GM06990 (cell line): ENCODE measurements around the gene ADAM10.

Source experiments
- DNase-seq: peaks from one replicate; pipeline ENCODE4 v3.0.0-alpha.2; 2011; ENCODE audit not compliant: insufficient read length; ENCODE audit errors: extremely low read depth
- H3K27me3 ChIP-seq: replicated peaks from 2 replicates; pipeline ENCODE4 v1.6.0; 2011; ENCODE audit warnings: low read length; ENCODE audit not compliant: control insufficient read depth, insufficient read depth
- H3K36me3 ChIP-seq: 2 replicates; pipeline ENCODE4 v1.5.1; 2011; ENCODE audit warnings: low read length; ENCODE audit not compliant: control insufficient read depth, insufficient read depth
- H3K4me3 ChIP-seq: replicated peaks from 2 replicates; pipeline ENCODE4 v1.5.1; 2011; ENCODE audit warnings: low read depth, mild to moderate bottlenecking, control low read depth, low read length
- CTCF ChIP-seq: IDR thresholded peaks from 2 replicates; pipeline ENCODE4 v1.5.1; 2011; ENCODE audit warnings: low read length, control low read depth, mild to moderate bottlenecking, inconsistent platforms; ENCODE audit not compliant: insufficient read depth, poor library complexity, severe bottlenecking

ADAM10 gene

GRCh38 chr15:58669108-58669507 is 80.4 kb downstream of the ADAM10 start:
- no peak for DNase-seq

DNA sequence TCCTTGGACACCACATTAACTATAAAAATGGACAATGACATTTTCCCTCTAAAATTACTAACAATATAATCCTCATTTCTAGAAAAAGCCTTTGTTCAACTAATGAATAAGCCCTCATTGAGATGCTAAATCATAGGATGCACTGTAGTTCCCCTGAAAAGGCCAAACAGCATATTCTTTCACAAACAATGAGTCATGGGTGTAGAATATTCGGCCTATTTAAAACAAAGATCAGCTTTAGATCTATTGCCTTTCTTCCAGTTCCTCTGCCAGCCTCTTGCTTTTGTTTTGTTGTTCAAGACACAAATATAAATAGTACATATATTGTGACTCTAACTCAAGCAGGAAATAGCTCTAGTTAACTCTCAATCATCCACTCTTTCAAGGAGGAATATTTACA is 82.5 kb downstream of the ADAM10 start:
- H3K27me3 ChIP-seq = no peaks in the 10 kb centered on the region
- no peak overlapping the region for H3K4me3 ChIP-seq
- TF ChIP-seq CTCF = no peak
- DNase-seq = no peak
- no peaks in the 10 kb centered on the region; the same call in 1 of the 2 replicates for H3K36me3 ChIP-seq

More at GRCh38 chr15:58669108-58669507, 80.4 kb downstream of the ADAM10 start:
- no peak overlapping the region for H3K4me3 ChIP-seq
- no peaks in the 10 kb centered on the region for H3K36me3 ChIP-seq
- TF ChIP-seq CTCF = no peak
- no peaks in the 10 kb centered on the region for H3K27me3 ChIP-seq

DNA sequence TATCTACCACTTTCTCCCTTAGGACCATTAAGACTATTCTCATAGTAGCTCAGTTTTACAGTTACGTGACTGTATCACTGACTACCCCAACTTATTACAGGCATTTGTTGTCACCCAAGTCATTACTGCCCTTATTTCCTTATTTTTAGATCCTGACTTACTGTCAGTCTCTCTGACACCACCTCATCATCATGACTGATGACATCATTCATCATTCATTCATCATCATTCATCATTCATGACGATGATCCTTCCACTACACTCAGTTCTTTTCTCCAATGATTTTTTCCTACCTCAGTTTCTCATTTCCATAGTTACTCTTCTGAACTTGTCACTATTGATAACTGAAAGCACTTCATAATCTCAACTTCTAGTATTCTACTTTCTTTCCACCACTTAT is 83.8 kb downstream of the ADAM10 start:
- no peak for DNase-seq
- Histone ChIP-seq H3K36me3 (no peaks in the 10 kb centered on the region; the same call in 1 of the 2 replicates), H3K4me3 (no peak overlapping the region), H3K27me3 (no peaks in the 10 kb centered on the region)
- no peak for TF ChIP-seq CTCF

DNA sequence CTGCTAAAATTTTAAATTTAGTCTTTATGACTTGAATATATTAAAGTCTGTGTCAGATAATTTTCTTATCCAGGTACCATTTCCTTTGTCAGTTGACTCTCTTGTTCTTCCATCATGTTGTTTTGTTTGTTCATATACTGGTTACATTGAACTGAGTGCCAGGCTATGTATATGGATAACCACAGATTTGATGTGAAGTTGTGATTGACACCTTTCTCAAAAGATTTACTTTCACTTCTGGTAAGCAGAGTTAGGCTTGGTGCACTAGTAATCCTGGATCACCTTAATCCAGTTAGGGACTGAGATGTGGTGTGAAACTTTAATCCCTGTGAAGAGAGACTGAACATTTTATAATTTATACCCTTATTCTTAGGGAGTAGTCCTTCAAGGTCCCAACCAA is 99.4 kb downstream of the ADAM10 start:
- TF ChIP-seq CTCF = no peak
- no peak overlapping the region for H3K4me3 ChIP-seq
- no peak for DNase-seq
- H3K36me3 ChIP-seq = peaks cover under 1% of the 10 kb centered on the region; the same call in 1 of the 2 replicates
- H3K27me3 ChIP-seq = no peaks in the 10 kb centered on the region

DNA sequence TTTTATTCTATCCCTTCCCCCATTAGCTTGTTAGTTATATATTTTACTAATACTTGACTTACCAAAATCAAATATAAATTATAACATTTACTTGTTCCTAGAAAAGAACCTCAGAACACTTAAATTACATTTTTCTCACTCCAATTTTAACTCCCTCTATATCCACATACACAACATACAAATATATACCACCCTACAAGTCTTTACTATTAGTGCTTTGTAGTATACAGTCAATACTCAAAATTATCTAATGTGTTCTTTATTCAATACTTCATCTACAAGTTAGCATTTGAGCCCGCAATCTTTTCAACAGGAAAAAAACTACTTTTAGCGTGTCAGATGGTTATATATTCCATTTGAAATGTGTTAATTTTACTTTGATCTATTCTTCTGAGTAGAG is 100.3 kb downstream of the ADAM10 start:
- no peak for DNase-seq
- Histone ChIP-seq H3K4me3 (no peak overlapping the region), H3K27me3 (no peaks in the 10 kb centered on the region), H3K36me3 (no peaks in the 10 kb centered on the region)
- no peak for TF ChIP-seq CTCF

DNA sequence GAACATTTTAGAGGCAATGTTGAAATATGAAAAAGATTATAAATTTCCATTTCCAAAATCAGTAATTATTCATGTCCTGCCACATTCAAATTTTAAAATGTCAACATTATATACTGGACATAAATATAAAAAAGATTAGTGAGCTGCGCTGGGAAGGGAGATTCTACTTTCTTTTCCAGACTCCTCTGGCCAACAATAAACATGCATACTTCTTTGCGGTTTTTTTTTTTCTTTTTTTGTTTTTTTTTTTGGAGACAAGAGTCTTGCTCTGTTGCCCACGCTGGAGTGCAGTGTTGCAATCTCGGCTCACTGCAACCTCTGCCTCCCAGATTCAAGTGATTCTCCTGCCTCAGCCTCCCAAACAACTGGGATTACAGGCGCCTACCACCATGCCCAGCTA is 105.5 kb downstream of the ADAM10 start:
- H3K36me3 ChIP-seq = peaks cover 1% of the 10 kb centered on the region
- TF ChIP-seq CTCF = no peak
- no peak for DNase-seq
- H3K4me3 ChIP-seq = no peak overlapping the region
- no peaks in the 10 kb centered on the region for H3K27me3 ChIP-seq
